GM12878 (cell line): Measurements from ENCODE around the gene REL.

ENCODE experiments used
- BRCA1 ChIP-seq: IDR thresholded peaks from 2 replicates; pipeline ENCODE4 v1.6.1; 2011; ENCODE audit warnings: low read depth, low read length, improper control_type of control experiment
- EED ChIP-seq: sonication (generic); IDR thresholded peaks from 2 replicates; pipeline ENCODE4 v1.6.1; 2016; ENCODE audit warnings: antibody characterized with exemption, low read depth
- RAD21 ChIP-seq: IDR thresholded peaks from 2 replicates; pipeline ENCODE4 v1.6.1; 2011; ENCODE audit warnings: mild to moderate bottlenecking, low read depth, low read length, moderate library complexity; ENCODE audit not compliant: insufficient read depth
- TF ChIP-seq, protein P1 (sequence below), 3 experiments: IDR thresholded peaks in 2 of 3; conservative IDR thresholded peaks in 1 of 3; 2 replicates each; pipeline ENCODE4 v1.5.1; 2011; ENCODE audit warnings: low read depth in 3 of 3, low read length in 3 of 3, mild to moderate bottlenecking in 3 of 3, control low read depth in 2 of 3, moderate library complexity in 2 of 3, inconsistent platforms in 1 of 3, mixed read lengths in 1 of 3; ENCODE audit not compliant: control insufficient read depth in 2 of 3, insufficient read depth in 1 of 3; ENCODE audit errors: extremely low read depth in 1 of 3

DNA sequence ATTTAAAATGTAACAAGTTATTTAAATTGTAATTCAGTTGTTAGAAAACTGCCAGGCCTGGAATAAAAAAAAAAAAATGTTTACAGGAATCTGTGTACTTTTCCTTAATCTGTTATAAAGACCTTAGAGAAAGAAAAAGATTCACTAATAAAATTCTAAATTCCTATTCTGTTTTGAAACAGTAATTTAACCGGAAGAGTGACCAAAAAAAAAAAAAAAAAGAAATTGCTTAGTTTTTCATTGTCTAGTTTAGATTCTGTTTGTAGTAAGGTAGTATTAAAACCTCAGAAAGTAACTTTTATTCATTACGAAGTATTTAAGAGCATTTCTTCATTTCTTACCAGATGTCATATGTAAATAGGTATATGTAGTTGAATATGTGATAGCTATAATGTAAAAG, 2.5 kb downstream of the REL start:
- no peak for TF ChIP-seq EED
- TF ChIP-seq, protein P1, sequence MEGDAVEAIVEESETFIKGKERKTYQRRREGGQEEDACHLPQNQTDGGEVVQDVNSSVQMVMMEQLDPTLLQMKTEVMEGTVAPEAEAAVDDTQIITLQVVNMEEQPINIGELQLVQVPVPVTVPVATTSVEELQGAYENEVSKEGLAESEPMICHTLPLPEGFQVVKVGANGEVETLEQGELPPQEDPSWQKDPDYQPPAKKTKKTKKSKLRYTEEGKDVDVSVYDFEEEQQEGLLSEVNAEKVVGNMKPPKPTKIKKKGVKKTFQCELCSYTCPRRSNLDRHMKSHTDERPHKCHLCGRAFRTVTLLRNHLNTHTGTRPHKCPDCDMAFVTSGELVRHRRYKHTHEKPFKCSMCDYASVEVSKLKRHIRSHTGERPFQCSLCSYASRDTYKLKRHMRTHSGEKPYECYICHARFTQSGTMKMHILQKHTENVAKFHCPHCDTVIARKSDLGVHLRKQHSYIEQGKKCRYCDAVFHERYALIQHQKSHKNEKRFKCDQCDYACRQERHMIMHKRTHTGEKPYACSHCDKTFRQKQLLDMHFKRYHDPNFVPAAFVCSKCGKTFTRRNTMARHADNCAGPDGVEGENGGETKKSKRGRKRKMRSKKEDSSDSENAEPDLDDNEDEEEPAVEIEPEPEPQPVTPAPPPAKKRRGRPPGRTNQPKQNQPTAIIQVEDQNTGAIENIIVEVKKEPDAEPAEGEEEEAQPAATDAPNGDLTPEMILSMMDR (IDR thresholded peaks at IDR 0.05 in 2 of 3, conservative IDR thresholded peaks at IDR 0.05 in 1 of 3; ENCODE audit: control insufficient read depth in 2 of 3, extremely low read depth in 1 of 3, insufficient read depth in 1 of 3, low read depth in 3 of 3, low read length in 3 of 3) = no peak
- TF ChIP-seq BRCA1 = no peak
- TF ChIP-seq RAD21 = no peak
